Colonic mucosa (tissue), 4 donors: ENCODE results near the gene DLGAP1. TPM values are rescaled to one million over a fixed set of nuclear protein-coding genes. Genes with fewer than 3 reads are reported as not detected.
"Not testable (repeated sequence)": the region's sequence is repeated elsewhere in the genome, so short reads cannot be mapped to it uniquely, and the experiment has no call there.

Experiments used
- DNase-seq: peaks from one replicate; pipeline ENCODE4 v3.0.0-alpha.2; 2020
- H3K27ac ChIP-seq: fragments of 200-600 bp; one replicate; pipeline ENCODE4 v1.8.0; 2021
- H3K27me3 ChIP-seq: fragments of 200-600 bp; one replicate; pipeline ENCODE4 v1.8.0; 2021
- H3K36me3 ChIP-seq: fragments of 200-600 bp; one replicate; pipeline ENCODE4 v1.8.0; 2021
- H3K4me1 ChIP-seq: fragments of 200-600 bp; one replicate; pipeline ENCODE4 v1.8.0; 2021; ENCODE audit warnings: mild to moderate bottlenecking
- H3K4me3 ChIP-seq: fragments of 200-600 bp; one replicate; pipeline ENCODE4 v1.8.0; 2021
- H3K9ac ChIP-seq, 2 donors: one replicate each; pipeline ENCODE4 v1.7.0; 2013; ENCODE audit warnings: control low read depth in 2 of 2, low read depth in 2 of 2, low read length in 2 of 2
- H3K9me3 ChIP-seq: fragments of 200-600 bp; one replicate; pipeline ENCODE4 v1.8.0; 2021
- CTCF ChIP-seq: fragments of 200-600 bp; IDR thresholded peaks from one replicate; pipeline ENCODE4 v1.8.0; 2022; ENCODE audit warnings: antibody characterized with exemption, mild to moderate bottlenecking
- intact Hi-C: fragments of 100-400 bp; cut with DNase I; formaldehyde crosslinking; loops from one replicate; pipeline ENCODE4 v1.14.1; 2022
- total RNA-seq, 2 donors: library from RNA; stranded (reverse); fragmentation: NEBNext Ultra II Directional in 1 of 2; extraction: Animal tissue kit (Norgen Biotek cat#: 25700) in 1 of 2; gene quantifications; one replicate each; pipeline ENCODE4 v1.2.1, GENCODE V29; 2021
- donor health status: healthy.
- donor health status: DM: no; HTN: no; CAD: no.
- donor health status: DM: no; HTN: no; CAD: no.

Gene DLGAP1
- total RNA-seq, 2 donors from 2014 or later: 0.25 to 0.50 TPM

GRCh38 chr18:3479978-3480509 lies 975.1 kb downstream of the DLGAP1 start:
- Histone ChIP-seq H3K27ac (no peak overlapping the region), H3K4me3 (no peak overlapping the region), H3K9me3 (no peaks in the 10 kb centered on the region), H3K36me3 (no peaks in the 10 kb centered on the region), H3K4me1 (no peaks in the 10 kb centered on the region), H3K9ac (no peak overlapping the region), H3K27me3 (no peaks in the 10 kb centered on the region)
- peak; percentile 45 for DNase-seq
- intact Hi-C loops: no loop called here
- TF ChIP-seq CTCF: no peak

GRCh38 chr18:3478262-3478978 lies 976.7 kb downstream of the DLGAP1 start:
- H3K9ac ChIP-seq: peak overlapping the region in 1 of 2 donors; percentile 12
- no peaks in the 10 kb centered on the region for H3K9me3 ChIP-seq
- no peak overlapping the region for H3K4me3 ChIP-seq
- H3K27me3 ChIP-seq: no peaks in the 10 kb centered on the region
- H3K4me1 ChIP-seq: no peaks in the 10 kb centered on the region
- no peak for TF ChIP-seq CTCF
- H3K36me3 ChIP-seq: no peaks in the 10 kb centered on the region
- intact Hi-C loops: no loop called here
- H3K27ac ChIP-seq: no peak overlapping the region
- DNase-seq: no peak

- Histone ChIP-seq H3K4me1 (no peaks in the 10 kb centered on the region), H3K4me3 (no peak overlapping the region), H3K36me3 (no peaks in the 10 kb centered on the region), H3K9me3 (no peaks in the 10 kb centered on the region), H3K27me3 (no peaks in the 10 kb centered on the region), H3K27ac (no peak overlapping the region), H3K9ac (no peak overlapping the region)
- no peak for TF ChIP-seq CTCF
- no peak for DNase-seq
- intact Hi-C loops: no loop called here
Measured at GRCh38 chr18:3472681-3473544, 982.2 kb downstream of the DLGAP1 start.

GRCh38 chr18:3472121-3472520 lies 983.0 kb downstream of the DLGAP1 start:
- intact Hi-C loops, DNase-seq, H3K9me3 ChIP-seq, H3K27ac ChIP-seq, H3K27me3 ChIP-seq, H3K9ac ChIP-seq, H3K4me3 ChIP-seq, H3K36me3 ChIP-seq, H3K4me1 ChIP-seq: not testable (repeated sequence)

- intact Hi-C loops: no loop called here
- H3K4me1 ChIP-seq: no peaks in the 10 kb centered on the region
- peak overlapping the region in 1 of 2 donors; percentile 24 for H3K9ac ChIP-seq
- no peak overlapping the region for H3K4me3 ChIP-seq
- H3K27me3 ChIP-seq: no peaks in the 10 kb centered on the region
- peak; percentile 41 for DNase-seq
- H3K9me3 ChIP-seq: no peaks in the 10 kb centered on the region
- TF ChIP-seq CTCF: no peak
- no peaks in the 10 kb centered on the region for H3K36me3 ChIP-seq
- no peak overlapping the region for H3K27ac ChIP-seq
Measured at GRCh38 chr18:3471141-3471648, 983.9 kb downstream of the DLGAP1 start.
